RWPE1 (cell line): ENCODE data around the gene G6PC3.

ENCODE experiments used
- CTCF ChIA-PET: fragments of 350-600 bp; sonication (Branson Sonifier 250); formaldehyde crosslinking; extraction: SDS; loops from one replicate; lab custom pipeline; 2021; lab: Yijun Ruan, JAX
- POLR2A ChIA-PET: fragments of 400-600 bp; formaldehyde crosslinking; extraction: SDS; loops from one replicate; lab custom pipeline; 2020; ENCODE audit warnings: antibody characterized with exemption; ENCODE audit not compliant: low non-redundant PET; lab: Yijun Ruan, JAX
- DNase-seq: peaks from one replicate; pipeline ENCODE4 v3.0.0; 2012; ENCODE audit warnings: low spot score
- H3K27ac ChIP-seq: fragments of 450-650 bp; 2 replicates; pipeline ENCODE4 v1.5.1; 2017
- TF ChIP-seq, protein P1 (sequence below): fragments of 450-650 bp; conservative IDR thresholded peaks from 2 replicates; pipeline ENCODE4 v1.5.1; 2017; ENCODE audit warnings: low read depth, mild to moderate bottlenecking

G6PC3 gene

GRCh38 chr17:44092051-44092450 lies 21.5 kb downstream of the G6PC3 start:
- TF ChIP-seq, protein P1, sequence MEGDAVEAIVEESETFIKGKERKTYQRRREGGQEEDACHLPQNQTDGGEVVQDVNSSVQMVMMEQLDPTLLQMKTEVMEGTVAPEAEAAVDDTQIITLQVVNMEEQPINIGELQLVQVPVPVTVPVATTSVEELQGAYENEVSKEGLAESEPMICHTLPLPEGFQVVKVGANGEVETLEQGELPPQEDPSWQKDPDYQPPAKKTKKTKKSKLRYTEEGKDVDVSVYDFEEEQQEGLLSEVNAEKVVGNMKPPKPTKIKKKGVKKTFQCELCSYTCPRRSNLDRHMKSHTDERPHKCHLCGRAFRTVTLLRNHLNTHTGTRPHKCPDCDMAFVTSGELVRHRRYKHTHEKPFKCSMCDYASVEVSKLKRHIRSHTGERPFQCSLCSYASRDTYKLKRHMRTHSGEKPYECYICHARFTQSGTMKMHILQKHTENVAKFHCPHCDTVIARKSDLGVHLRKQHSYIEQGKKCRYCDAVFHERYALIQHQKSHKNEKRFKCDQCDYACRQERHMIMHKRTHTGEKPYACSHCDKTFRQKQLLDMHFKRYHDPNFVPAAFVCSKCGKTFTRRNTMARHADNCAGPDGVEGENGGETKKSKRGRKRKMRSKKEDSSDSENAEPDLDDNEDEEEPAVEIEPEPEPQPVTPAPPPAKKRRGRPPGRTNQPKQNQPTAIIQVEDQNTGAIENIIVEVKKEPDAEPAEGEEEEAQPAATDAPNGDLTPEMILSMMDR, result no peak
- peak overlapping the region; percentile 25 for H3K27ac ChIP-seq
- POLR2A ChIA-PET, result interaction anchor here (0.5 kb wide), 1 partner anchor 49 kb away, joined by 3 read pairs; no protein-coding TSS in a partner anchor
- DNase-seq, result no peak
- CTCF ChIA-PET, result interaction anchor here (0.6 kb wide), 1 partner anchor 22 kb away, joined by 3 read pairs; no protein-coding TSS in a partner anchor

DNA sequence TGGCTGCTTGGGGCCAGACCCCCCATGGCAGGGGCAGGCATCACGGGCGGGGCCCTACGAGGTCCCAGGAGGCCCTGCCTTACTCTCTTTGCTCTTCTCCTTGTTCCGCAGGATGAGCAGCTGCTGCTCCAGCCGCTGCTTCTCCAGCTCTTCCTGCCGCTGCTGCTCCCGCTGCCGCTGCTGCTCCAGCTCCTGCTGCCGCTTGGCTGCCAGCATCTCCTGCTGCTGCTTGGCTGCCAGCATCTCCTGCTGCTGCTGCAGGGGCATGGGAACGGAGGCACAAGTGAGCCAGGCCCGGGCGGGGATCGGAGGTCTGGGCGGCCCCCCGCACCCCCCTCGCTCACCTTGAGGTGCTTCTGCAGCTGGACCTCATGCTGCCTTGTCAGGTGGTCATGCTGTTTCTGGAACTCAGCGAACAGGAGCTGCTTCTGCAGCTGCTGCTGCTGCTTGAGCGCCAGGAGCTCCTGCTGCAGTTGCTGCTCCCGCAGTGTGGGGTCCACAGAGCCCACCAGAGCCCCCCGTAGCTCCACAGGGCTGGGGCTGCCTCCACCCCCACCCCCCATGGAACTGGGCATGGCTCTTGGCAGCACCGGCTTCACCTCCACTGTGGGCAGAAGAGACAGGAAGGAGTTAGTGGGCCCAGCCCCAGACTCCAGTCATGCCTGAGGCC lies 22.8 kb downstream of the G6PC3 start:
- TF ChIP-seq, protein P1, result no peak
- ChIA-PET CTCF (no interaction called here), POLR2A (no interaction called here)
- DNase-seq, result no peak
- H3K27ac ChIP-seq, result peak overlapping the region; percentile 99

DNA sequence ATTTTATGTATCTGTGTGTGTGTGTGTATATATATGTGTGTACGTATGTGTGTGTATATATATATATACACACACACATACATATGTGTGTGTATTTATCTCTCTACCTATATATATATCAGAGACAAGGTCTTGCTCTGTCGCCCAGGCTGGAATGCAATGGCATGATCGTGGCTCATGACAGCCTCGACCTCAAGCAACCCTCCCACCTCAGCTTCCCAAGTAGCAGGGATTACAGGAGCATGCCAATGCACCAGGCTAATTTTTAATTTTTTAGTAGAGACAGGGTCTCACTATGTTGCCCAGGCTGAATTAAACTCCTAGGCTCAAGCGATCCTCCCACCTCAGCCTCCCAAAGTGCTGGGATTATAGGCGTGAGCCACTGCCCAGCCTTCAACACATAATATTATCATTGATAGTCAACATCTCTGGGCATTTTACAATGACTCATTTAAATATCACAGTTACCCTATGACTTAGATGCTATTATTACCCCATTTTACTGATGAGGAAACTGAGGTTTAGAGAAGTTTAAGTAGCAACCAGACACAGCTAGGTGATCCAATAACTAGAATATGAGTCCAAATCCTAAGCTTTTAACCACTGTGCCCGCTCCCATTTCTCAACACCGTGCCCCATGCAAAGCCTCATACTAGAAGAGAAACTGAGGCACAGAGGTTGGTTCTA lies 24.3 kb downstream of the G6PC3 start:
- CTCF ChIA-PET, result interaction anchor here (2.2 kb wide), 1 partner anchor 21 kb away, joined by 8 read pairs; no protein-coding TSS in a partner anchor
- POLR2A ChIA-PET, result interaction anchor here (0.5 to 0.6 kb wide), 2 partner anchors 25 to 39 kb away, joined by 3 read pairs; no protein-coding TSS in a partner anchor
- peak overlapping the region; percentile 99 for H3K27ac ChIP-seq
- TF ChIP-seq, protein P1, result no peak
- no peak for DNase-seq

DNA sequence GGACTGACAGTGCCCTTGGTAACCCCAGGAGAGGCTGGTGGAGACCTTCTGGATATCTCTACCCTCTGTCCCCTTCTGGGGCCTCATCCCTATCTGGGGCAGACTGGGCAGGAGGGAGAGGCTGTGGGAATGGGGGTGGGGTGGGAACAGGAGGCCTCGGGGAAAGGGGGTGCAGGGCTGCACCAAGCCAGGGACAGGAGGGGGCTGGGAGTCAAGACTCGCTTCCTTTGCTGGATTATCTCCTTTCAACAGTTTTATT lies 24.8 kb downstream of the G6PC3 start:
- ChIA-PET POLR2A (interaction anchor here (0.5 to 0.6 kb wide), 2 partner anchors 25 to 39 kb away, joined by 3 read pairs; no protein-coding TSS in a partner anchor), CTCF (interaction anchor here (2.2 kb wide), 1 partner anchor 20 kb away, joined by 8 read pairs; no protein-coding TSS in a partner anchor)
- H3K27ac ChIP-seq, result peak overlapping the region; percentile 99
- TF ChIP-seq, protein P1, result no peak
- DNase-seq, result no peak

- H3K27ac ChIP-seq, result peak overlapping the region; percentile 99
- POLR2A ChIA-PET, result interaction anchor here (0.5 to 0.6 kb wide), 2 partner anchors 26 to 40 kb away, joined by 3 read pairs; no protein-coding TSS in a partner anchor
- peak; percentile 79 for DNase-seq
- CTCF ChIA-PET, result interaction anchor here (2.2 kb wide), 1 partner anchor 20 kb away, joined by 8 read pairs; no protein-coding TSS in a partner anchor
- TF ChIP-seq, protein P1, result no peak
These were observed 25.3 kb downstream of the G6PC3 start for GRCh38 chr17:44095647-44096496.
